Testis (tissue), 2 donors: ENCODE data around the gene FBXO21.

Experiments used
- POLR2A ChIP-seq: fragments of 450-650 bp; IDR thresholded peaks from one replicate; pipeline ENCODE4 v1.6.1; 2017; ENCODE audit warnings: antibody characterized with exemption, mild to moderate bottlenecking, moderate library complexity
- TF ChIP-seq, protein P1 (sequence below), 3 experiments: fragments of 450-650 bp in 2 of 3; fragments of 200-600 bp in 1 of 3; sonication (generic) in 1 of 3; IDR thresholded peaks; one replicate each; pipeline ENCODE4 v1.5.1; 2016 to 2019; ENCODE audit warnings: antibody characterized with exemption in 3 of 3, mild to moderate bottlenecking in 2 of 3, moderate library complexity in 1 of 3

- TF ChIP-seq, protein P1, sequence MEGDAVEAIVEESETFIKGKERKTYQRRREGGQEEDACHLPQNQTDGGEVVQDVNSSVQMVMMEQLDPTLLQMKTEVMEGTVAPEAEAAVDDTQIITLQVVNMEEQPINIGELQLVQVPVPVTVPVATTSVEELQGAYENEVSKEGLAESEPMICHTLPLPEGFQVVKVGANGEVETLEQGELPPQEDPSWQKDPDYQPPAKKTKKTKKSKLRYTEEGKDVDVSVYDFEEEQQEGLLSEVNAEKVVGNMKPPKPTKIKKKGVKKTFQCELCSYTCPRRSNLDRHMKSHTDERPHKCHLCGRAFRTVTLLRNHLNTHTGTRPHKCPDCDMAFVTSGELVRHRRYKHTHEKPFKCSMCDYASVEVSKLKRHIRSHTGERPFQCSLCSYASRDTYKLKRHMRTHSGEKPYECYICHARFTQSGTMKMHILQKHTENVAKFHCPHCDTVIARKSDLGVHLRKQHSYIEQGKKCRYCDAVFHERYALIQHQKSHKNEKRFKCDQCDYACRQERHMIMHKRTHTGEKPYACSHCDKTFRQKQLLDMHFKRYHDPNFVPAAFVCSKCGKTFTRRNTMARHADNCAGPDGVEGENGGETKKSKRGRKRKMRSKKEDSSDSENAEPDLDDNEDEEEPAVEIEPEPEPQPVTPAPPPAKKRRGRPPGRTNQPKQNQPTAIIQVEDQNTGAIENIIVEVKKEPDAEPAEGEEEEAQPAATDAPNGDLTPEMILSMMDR (IDR thresholded peaks at IDR 0.05), result no peak
- TF ChIP-seq POLR2A, result no peak
These were observed 20.7 kb downstream of the FBXO21 start for GRCh38 chr12:117169548-117169947.
